Gastroesophageal sphincter (tissue), 3 donors: Measurements from ENCODE around the gene AFG3L2.

Experiments used
- CTCF ChIP-seq, 4 experiments: fragments of 200-600 bp in 2 of 4; fragments of 450-650 bp in 2 of 4; sonication (generic) in 1 of 4; IDR thresholded peaks; one replicate each; pipeline ENCODE4 v1.5.1; 2017 to 2019; ENCODE audit warnings: antibody characterized with exemption in 4 of 4, mild to moderate bottlenecking in 2 of 4, moderate library complexity in 2 of 4
- EP300 ChIP-seq: sonication (generic); formaldehyde crosslinking; IDR thresholded peaks from one replicate; pipeline ENCODE4 v1.6.1; 2017; ENCODE audit warnings: antibody characterized with exemption, mild to moderate bottlenecking
- POLR2A ChIP-seq, 2 donors: fragments of 450-650 bp; IDR thresholded peaks; one replicate each; pipeline ENCODE4 v1.6.1; 2017; ENCODE audit warnings: antibody characterized with exemption in 2 of 2, mild to moderate bottlenecking in 2 of 2, moderate library complexity in 1 of 2

DNA sequence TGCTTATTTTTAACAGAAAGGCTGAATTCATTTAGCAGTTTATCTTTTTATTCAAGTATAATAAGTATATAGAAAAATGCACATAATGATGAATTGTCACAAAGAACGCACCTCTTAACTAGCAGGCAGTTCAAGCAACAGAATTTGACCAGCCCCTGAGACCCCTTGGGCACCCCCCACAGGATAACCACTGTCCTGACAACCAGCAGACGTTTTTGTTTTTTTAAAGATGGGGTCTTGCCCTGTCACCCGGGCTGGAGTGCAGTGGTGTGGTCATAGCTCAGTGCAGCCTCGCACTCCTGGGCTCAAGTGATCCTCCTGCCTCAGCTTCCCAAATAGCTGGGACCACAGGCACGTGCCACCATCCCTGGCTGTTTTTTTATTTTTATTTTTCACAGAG lies 44.7 kb upstream of the AFG3L2 start:
- TF ChIP-seq EP300 (no peak), CTCF (IDR thresholded peaks at IDR 0.05) (no peak), POLR2A (IDR thresholded peaks at IDR 0.05) (no peak)
